PC-3 (cell line): ENCODE measurements around the gene DLL3. TPM values are rescaled to one million over a fixed set of nuclear protein-coding genes. Genes with fewer than 3 reads are reported as not detected.

Experiments
- ATAC-seq: fragments of 200-7000 bp; cut with Tn5 transposase; 2 replicates; pipeline ENCODE4 v1.9.1; 2020; ENCODE audit warnings: mild to moderate bottlenecking, moderate library complexity
- BruUV-seq: library from RNA; stranded (reverse); fragments of 400-500 nt; replicated peaks from 2 replicates; lab custom pipeline; 2021; lab: Mats Ljungman, UMichigan
- CTCF ChIA-PET: fragments of 300-600 bp; sonication (Branson Sonifier 250); formaldehyde crosslinking; loops from one replicate; lab custom pipeline; 2022; ENCODE audit warnings: antibody characterized with exemption; lab: Charles Lee
- POLR2A ChIA-PET: fragments of 300-600 bp; sonication (Branson Sonifier 250); formaldehyde crosslinking; loops from one replicate; lab custom pipeline; 2022; ENCODE audit warnings: antibody characterized with exemption; ENCODE audit not compliant: unreplicated experiment; lab: Charles Lee
- DNase-seq: peaks from one replicate; pipeline ENCODE4 v3.0.0-alpha.2; 2015
- H2AFZ ChIP-seq: fragments of 300-600 bp; sonication (generic); 2 replicates; pipeline ENCODE4 v1.6.0; 2016; ENCODE audit warnings: antibody characterized with exemption, low read length
- H3F3A ChIP-seq: fragments of 300-600 bp; sonication (generic); one replicate; pipeline ENCODE4 v1.6.0; 2017; ENCODE audit warnings: antibody characterized with exemption, low read length, control low read depth, mild to moderate bottlenecking; ENCODE audit not compliant: unreplicated experiment
- H3K27ac ChIP-seq: fragments of 300-600 bp; sonication (generic); 2 replicates; pipeline ENCODE4 v1.5.1; 2016; ENCODE audit warnings: mild to moderate bottlenecking, low read length
- H3K27me3 ChIP-seq: fragments of 300-600 bp; sonication (generic); 2 replicates; pipeline ENCODE4 v1.6.1; 2016; ENCODE audit warnings: low read length, mixed read lengths
- H3K36me3 ChIP-seq: fragments of 300-600 bp; sonication (generic); 2 replicates; pipeline ENCODE4 v1.6.1; 2016; ENCODE audit warnings: low read depth, mixed run types, low read length, mixed read lengths
- H3K4me1 ChIP-seq: fragments of 300-600 bp; sonication (generic); 2 replicates; pipeline ENCODE4 v1.5.1; 2016; ENCODE audit warnings: low read length; ENCODE audit not compliant: insufficient read depth
- H3K4me2 ChIP-seq: fragments of 300-600 bp; sonication (generic); 2 replicates; pipeline ENCODE4 v1.6.0; 2016; ENCODE audit warnings: low read length
- H3K4me3 ChIP-seq: fragments of 300-600 bp; sonication (generic); 2 replicates; pipeline ENCODE4 v1.5.1; 2016; ENCODE audit warnings: mild to moderate bottlenecking, low read length, mixed read lengths
- H3K79me2 ChIP-seq: fragments of 300-600 bp; sonication (generic); 2 replicates; pipeline ENCODE4 v1.6.1; 2017; ENCODE audit warnings: low read length, mixed read lengths
- H3K9ac ChIP-seq: fragments of 300-600 bp; sonication (generic); 2 replicates; pipeline ENCODE4 v1.6.0; 2016; ENCODE audit warnings: mild to moderate bottlenecking, low read length
- H3K9me2 ChIP-seq: fragments of 300-600 bp; sonication (generic); replicated peaks from 2 replicates; pipeline ENCODE4 v1.6.1; 2016; ENCODE audit warnings: mixed run types, low read length, mixed read lengths
- H3K9me3 ChIP-seq: fragments of 300-600 bp; sonication (generic); 2 replicates; pipeline ENCODE4 v1.6.1; 2016; ENCODE audit warnings: low read length, mixed read lengths
- H4K20me1 ChIP-seq: fragments of 300-600 bp; sonication (generic); 2 replicates; pipeline ENCODE4 v1.6.1; 2016; ENCODE audit warnings: low read length, mixed read lengths
- EZH2 ChIP-seq: fragments of 300-600 bp; sonication (generic); IDR thresholded peaks from one replicate; pipeline ENCODE4 v1.6.1; 2017; ENCODE audit warnings: antibody characterized with exemption, mild to moderate bottlenecking, low read length; ENCODE audit not compliant: unreplicated experiment
- EZH2phosphoT487 ChIP-seq: fragments of 300-600 bp; sonication (generic); IDR thresholded peaks from 2 replicates; pipeline ENCODE4 v1.6.1; 2018; ENCODE audit warnings: mild to moderate bottlenecking, antibody characterized with exemption, low read length, borderline replicate concordance
- intact Hi-C: fragments of 100-400 bp; cut with micrococcal nuclease; formaldehyde crosslinking; loops from 2 replicates; pipeline ENCODE4 v1.9.0; 2023
- total RNA-seq: library from RNA; depleted of rRNA; stranded (reverse); fragments of >200 nt; gene quantifications from 2 replicates; pipeline ENCODE4 v1.2.3, GENCODE V29; 2014
- TF ChIP-seq, protein P1 (sequence below): fragments of 300-600 bp; sonication (generic); conservative IDR thresholded peaks from 2 replicates; pipeline ENCODE4 v1.5.1; 2017; ENCODE audit warnings: antibody characterized with exemption, low read depth, mild to moderate bottlenecking, low read length

The DLL3 gene
- total RNA-seq, 1 experiment from 2014 or later: 7.2 TPM

DNA sequence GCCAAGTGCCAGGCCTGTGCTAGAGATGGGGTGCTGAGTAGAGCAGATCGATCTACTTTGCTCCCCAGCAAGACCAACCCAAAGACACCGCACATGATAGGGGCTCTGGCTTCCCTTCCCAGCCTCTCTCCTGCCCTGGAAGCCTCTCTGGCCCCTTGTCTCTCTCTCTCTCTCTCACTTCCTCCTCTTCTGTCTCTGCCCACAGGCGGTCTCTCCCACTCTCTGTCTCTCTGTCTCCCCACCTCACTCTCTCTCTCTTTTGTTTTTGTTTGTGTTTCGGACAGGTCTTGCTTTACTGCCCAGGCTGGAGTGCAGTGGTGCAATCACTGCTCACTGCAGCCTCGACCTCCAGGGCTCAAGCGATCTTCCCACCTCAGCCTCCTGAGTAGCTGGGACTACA is 17.5 kb downstream of the DLL3 start:
- TF ChIP-seq, protein P1, sequence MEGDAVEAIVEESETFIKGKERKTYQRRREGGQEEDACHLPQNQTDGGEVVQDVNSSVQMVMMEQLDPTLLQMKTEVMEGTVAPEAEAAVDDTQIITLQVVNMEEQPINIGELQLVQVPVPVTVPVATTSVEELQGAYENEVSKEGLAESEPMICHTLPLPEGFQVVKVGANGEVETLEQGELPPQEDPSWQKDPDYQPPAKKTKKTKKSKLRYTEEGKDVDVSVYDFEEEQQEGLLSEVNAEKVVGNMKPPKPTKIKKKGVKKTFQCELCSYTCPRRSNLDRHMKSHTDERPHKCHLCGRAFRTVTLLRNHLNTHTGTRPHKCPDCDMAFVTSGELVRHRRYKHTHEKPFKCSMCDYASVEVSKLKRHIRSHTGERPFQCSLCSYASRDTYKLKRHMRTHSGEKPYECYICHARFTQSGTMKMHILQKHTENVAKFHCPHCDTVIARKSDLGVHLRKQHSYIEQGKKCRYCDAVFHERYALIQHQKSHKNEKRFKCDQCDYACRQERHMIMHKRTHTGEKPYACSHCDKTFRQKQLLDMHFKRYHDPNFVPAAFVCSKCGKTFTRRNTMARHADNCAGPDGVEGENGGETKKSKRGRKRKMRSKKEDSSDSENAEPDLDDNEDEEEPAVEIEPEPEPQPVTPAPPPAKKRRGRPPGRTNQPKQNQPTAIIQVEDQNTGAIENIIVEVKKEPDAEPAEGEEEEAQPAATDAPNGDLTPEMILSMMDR: no peak
- no peak for TF ChIP-seq EZH2
- no peak for TF ChIP-seq EZH2phosphoT487
- ChIA-PET CTCF (no interaction called here), POLR2A (no interaction called here)
- Histone ChIP-seq H3K9ac (no peak overlapping the region), H3K4me2 (no peak overlapping the region), H4K20me1 (no peaks in the 10 kb centered on the region), H3K27ac (no peak overlapping the region), H3K9me3 (no peaks in the 10 kb centered on the region), H2AFZ (no peak overlapping the region), H3F3A (no peaks in the 10 kb centered on the region), H3K36me3 (no peaks in the 10 kb centered on the region), H3K4me3 (no peak overlapping the region), H3K27me3 (peaks cover 5% of the 10 kb centered on the region; the same call in 1 of the 2 replicates), H3K79me2 (no peaks in the 10 kb centered on the region), H3K4me1 (no peaks in the 10 kb centered on the region), H3K9me2 (no peaks in the 10 kb centered on the region)
- intact Hi-C loops: no loop called here
- DNase-seq: no peak
- BruUV-seq: no TSS peak
- no peak for ATAC-seq

DNA sequence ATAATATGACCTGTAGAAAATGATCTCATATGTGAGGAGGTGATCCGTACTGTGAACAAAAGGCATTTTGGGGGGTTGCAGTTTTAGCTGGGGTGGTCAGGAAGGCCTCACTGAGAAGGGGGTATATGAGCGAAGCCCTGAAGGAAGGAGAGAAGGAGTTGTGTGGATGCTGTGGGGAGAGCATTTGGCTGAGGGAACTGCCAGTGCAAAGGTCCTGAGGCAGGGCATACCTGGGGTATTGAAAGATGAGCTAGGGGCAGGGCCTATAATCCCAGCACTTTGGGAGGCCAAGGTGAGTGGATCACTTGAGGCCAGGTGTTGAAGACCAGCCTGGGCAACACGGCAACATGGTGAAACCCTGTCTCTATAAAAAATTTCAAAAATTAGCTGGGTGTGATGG is 18.7 kb downstream of the DLL3 start:
- H2AFZ ChIP-seq: no peak overlapping the region
- ChIA-PET POLR2A (no interaction called here), CTCF (no interaction called here)
- H3K9me2 ChIP-seq: no peaks in the 10 kb centered on the region
- no peaks in the 10 kb centered on the region for H3K36me3 ChIP-seq
- intact Hi-C loops: no loop called here
- H4K20me1 ChIP-seq: no peaks in the 10 kb centered on the region
- H3K79me2 ChIP-seq: no peaks in the 10 kb centered on the region
- no peaks in the 10 kb centered on the region for H3K4me1 ChIP-seq
- no peak for TF ChIP-seq EZH2
- TF ChIP-seq EZH2phosphoT487: no peak
- TF ChIP-seq, protein P1: no peak
- ATAC-seq (no peak), DNase-seq (no peak)
- H3K4me2 ChIP-seq: no peak overlapping the region
- BruUV-seq: no TSS peak
- no peak overlapping the region for H3K4me3 ChIP-seq
- H3K9ac ChIP-seq: no peak overlapping the region
- H3K27ac ChIP-seq: no peak overlapping the region
- peaks cover 5% of the 10 kb centered on the region; the same call in 1 of the 2 replicates for H3K27me3 ChIP-seq
- no peaks in the 10 kb centered on the region for H3K9me3 ChIP-seq
- no peaks in the 10 kb centered on the region for H3F3A ChIP-seq

DNA sequence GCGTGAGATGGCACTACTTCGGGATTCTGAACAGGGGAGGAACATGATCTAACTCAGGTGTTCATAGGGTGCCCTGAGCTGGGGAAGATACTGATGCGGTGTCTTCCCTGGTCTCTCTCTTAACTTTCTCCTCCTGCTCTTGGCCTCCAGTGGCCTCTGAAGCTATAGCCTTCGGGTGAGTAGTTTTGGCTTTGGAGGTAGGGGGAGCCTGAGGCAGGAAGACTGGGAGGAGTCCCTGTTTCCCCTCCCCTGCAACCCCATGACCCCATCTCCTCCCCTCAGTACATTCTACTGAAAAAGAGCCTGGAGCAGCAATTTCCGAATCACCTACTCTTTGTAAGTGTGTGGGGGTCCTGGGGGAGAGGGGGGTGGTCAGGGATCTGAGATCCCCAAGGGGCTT is 19.7 kb downstream of the DLL3 start:
- no peak for ATAC-seq
- BruUV-seq: no TSS peak
- CTCF ChIA-PET: no interaction called here

More for the DNA sequence above, 19.7 kb downstream of the DLL3 start:
- Histone ChIP-seq H3K4me2 (no peak overlapping the region), H3F3A (no peaks in the 10 kb centered on the region), H3K27me3 (peaks cover 5% of the 10 kb centered on the region; the same call in 1 of the 2 replicates), H3K9me3 (no peaks in the 10 kb centered on the region), H3K9ac (no peak overlapping the region), H2AFZ (no peak overlapping the region), H3K36me3 (no peaks in the 10 kb centered on the region), H3K4me1 (no peaks in the 10 kb centered on the region), H3K9me2 (no peaks in the 10 kb centered on the region), H4K20me1 (no peaks in the 10 kb centered on the region), H3K27ac (no peak overlapping the region), H3K79me2 (no peaks in the 10 kb centered on the region), H3K4me3 (no peak overlapping the region)
- TF ChIP-seq EZH2phosphoT487 (no peak), EZH2 (no peak)
- TF ChIP-seq, protein P1: no peak
- POLR2A ChIA-PET: no interaction called here
- intact Hi-C loops: no loop called here
- no peak for DNase-seq
